SK-N-SH treated with all-trans-retinoic acid at 6 μM for 48 hours (cell line): ENCODE data around the gene EPHB2.

ENCODE experiments used
- ATAC-seq: fragments of 200-7000 bp; cut with Tn5 transposase; 3 replicates; pipeline ENCODE4 v1.9.1; 2020; ENCODE audit warnings: mild to moderate bottlenecking, moderate library complexity
- ARNTL ChIP-seq: fragments of 450-650 bp; formaldehyde crosslinking; IDR thresholded peaks from 2 replicates; pipeline ENCODE4 v1.5.0; 2020; ENCODE audit warnings: low read depth, mild to moderate bottlenecking, moderate library complexity, borderline replicate concordance
- CREB5 ChIP-seq: fragments of 250-450 bp; sonication (Bioruptor Pico); IDR thresholded peaks from 2 replicates; pipeline ENCODE4 v1.5.1; 2020; ENCODE audit warnings: low read depth, mild to moderate bottlenecking, moderate library complexity
- CSDC2 ChIP-seq: fragments of 250-450 bp; sonication (Bioruptor Pico); IDR thresholded peaks from 2 replicates; pipeline ENCODE4 v1.5.0; 2020; ENCODE audit warnings: mild to moderate bottlenecking, moderate library complexity
- CSRNP3 ChIP-seq: fragments of 250-450 bp; sonication (Bioruptor Pico); IDR thresholded peaks from 2 replicates; pipeline ENCODE4 v1.5.1; 2021; ENCODE audit warnings: mild to moderate bottlenecking, moderate library complexity
- ESRRG ChIP-seq: fragments of 250-450 bp; sonication (Bioruptor Pico); IDR thresholded peaks from 2 replicates; pipeline ENCODE4 v1.6.1; 2021; ENCODE audit warnings: mild to moderate bottlenecking
- GLIS3 ChIP-seq: fragments of 250-450 bp; sonication (Bioruptor Pico); IDR thresholded peaks from 2 replicates; pipeline ENCODE4 v1.5.0; 2020; ENCODE audit warnings: mild to moderate bottlenecking, moderate library complexity
- ISL1 ChIP-seq: fragments of 250-450 bp; sonication (Bioruptor Pico); IDR thresholded peaks from 2 replicates; pipeline ENCODE4 v2.1.2; 2022; ENCODE audit warnings: mild to moderate bottlenecking, moderate library complexity
- OSR1 ChIP-seq: fragments of 250-450 bp; sonication (Bioruptor Pico); IDR thresholded peaks from 2 replicates; pipeline ENCODE4 v1.8.0; 2022; ENCODE audit warnings: moderate library complexity, mild to moderate bottlenecking, inconsistent platforms
- PATZ1 ChIP-seq: fragments of 250-450 bp; sonication (Bioruptor Pico); IDR thresholded peaks from 2 replicates; pipeline ENCODE4 v1.8.0; 2020; ENCODE audit warnings: mild to moderate bottlenecking, moderate library complexity, borderline replicate concordance
- POU6F1 ChIP-seq: fragments of 250-450 bp; sonication (Bioruptor Pico); IDR thresholded peaks from 2 replicates; pipeline ENCODE4 v1.8.0; 2021; ENCODE audit warnings: low read depth, mild to moderate bottlenecking, moderate library complexity, borderline replicate concordance
- SNAI2 ChIP-seq: fragments of 250-450 bp; sonication (Bioruptor Pico); IDR thresholded peaks from 2 replicates; pipeline ENCODE4 v1.5.0; 2020; ENCODE audit warnings: mild to moderate bottlenecking, moderate library complexity
- TCF4 ChIP-seq: fragments of 250-450 bp; sonication (Bioruptor Pico); IDR thresholded peaks from 2 replicates; pipeline ENCODE4 v1.8.0; 2021; ENCODE audit warnings: mild to moderate bottlenecking, moderate library complexity, borderline replicate concordance
- TOX ChIP-seq: fragments of 250-450 bp; sonication (Bioruptor Pico); IDR thresholded peaks from 2 replicates; pipeline ENCODE4 v1.8.0; 2021; ENCODE audit warnings: mild to moderate bottlenecking, moderate library complexity, borderline replicate concordance
- TSHZ2 ChIP-seq: fragments of 250-450 bp; sonication (Bioruptor Pico); IDR thresholded peaks from 2 replicates; pipeline ENCODE4 v1.5.0; 2020; ENCODE audit warnings: mild to moderate bottlenecking, moderate library complexity
- ZC3H10 ChIP-seq: fragments of 250-450 bp; sonication (Bioruptor Pico); IDR thresholded peaks from 2 replicates; pipeline ENCODE4 v1.5.1; 2021; ENCODE audit warnings: mild to moderate bottlenecking, moderate library complexity
- ZFP3 ChIP-seq: fragments of 250-450 bp; sonication (Bioruptor Pico); IDR thresholded peaks from 2 replicates; pipeline ENCODE4 v1.5.0; 2020; ENCODE audit warnings: mild to moderate bottlenecking, moderate library complexity
- ZFP30 ChIP-seq: fragments of 450-650 bp; formaldehyde crosslinking; IDR thresholded peaks from 2 replicates; pipeline ENCODE4 v1.5.0; 2022; ENCODE audit warnings: mild to moderate bottlenecking, moderate library complexity
- ZNF565 ChIP-seq: fragments of 450-650 bp; formaldehyde crosslinking; conservative IDR thresholded peaks from 2 replicates; pipeline ENCODE4 v1.5.0; 2020; ENCODE audit warnings: low read depth, mild to moderate bottlenecking, moderate library complexity
- ZNF70 ChIP-seq: fragments of 450-650 bp; formaldehyde crosslinking; IDR thresholded peaks from 2 replicates; pipeline ENCODE4 v1.5.0; 2020; ENCODE audit warnings: mild to moderate bottlenecking, moderate library complexity
- ZNF8 ChIP-seq: fragments of 450-650 bp; formaldehyde crosslinking; IDR thresholded peaks from 2 replicates; pipeline ENCODE4 v1.5.0; 2020; ENCODE audit warnings: mild to moderate bottlenecking, moderate library complexity

EPHB2 gene

GRCh38 chr1:22737374-22738068, 26.9 kb downstream of the EPHB2 start:
- ATAC-seq, result no peak
- peak; percentile 97 for TF ChIP-seq ZFP3 (CRISPR knock-in tag)
- no peak for TF ChIP-seq ISL1 (CRISPR knock-in tag)
- TF ChIP-seq, all 23 proteins: peak for 1

- no peak for TF ChIP-seq ZFP30 (CRISPR knock-in tag)
- TF ChIP-seq ESRRG (CRISPR knock-in tag), result no peak
- no peak for TF ChIP-seq CSRNP3 (CRISPR knock-in tag)
- TF ChIP-seq GLIS3, result no peak
- TF ChIP-seq ZNF8 (CRISPR knock-in tag), result no peak
- TF ChIP-seq OSR1 (CRISPR knock-in tag), result no peak
- TF ChIP-seq ZFP3 (CRISPR knock-in tag), result no peak
- no peak for TF ChIP-seq CREB5 (CRISPR knock-in tag)
- no peak for TF ChIP-seq ZNF70 (CRISPR knock-in tag)
- TF ChIP-seq TSHZ2 (CRISPR knock-in tag), result no peak
- no peak for TF ChIP-seq ZNF565 (CRISPR knock-in tag)
- no peak for TF ChIP-seq POU6F1 (CRISPR knock-in tag)
- TF ChIP-seq PATZ1 (CRISPR knock-in tag), result no peak
- TF ChIP-seq SNAI2, result no peak
- no peak for TF ChIP-seq CSDC2 (CRISPR knock-in tag)
- no peak for TF ChIP-seq ISL1 (CRISPR knock-in tag)
- TF ChIP-seq ZC3H10, result no peak
- TF ChIP-seq TOX (CRISPR knock-in tag), result no peak
- ATAC-seq, result no peak
Observed at GRCh38 chr1:22738069-22738435, 27.4 kb downstream of the EPHB2 start.

- ATAC-seq, result no peak
- TF ChIP-seq ZNF565 (CRISPR knock-in tag) (no peak), ZFP3 (CRISPR knock-in tag) (no peak), CREB5 (CRISPR knock-in tag) (no peak), SNAI2 (no peak), CSDC2 (CRISPR knock-in tag) (no peak), ZNF8 (CRISPR knock-in tag) (no peak), TOX (CRISPR knock-in tag) (no peak), GLIS3 (no peak), ARNTL (CRISPR knock-in tag) (no peak), ZFP30 (CRISPR knock-in tag) (no peak), OSR1 (CRISPR knock-in tag) (no peak), ZC3H10 (no peak), TCF4 (CRISPR knock-in tag) (no peak), PATZ1 (CRISPR knock-in tag) (no peak), POU6F1 (CRISPR knock-in tag) (no peak), ZNF70 (CRISPR knock-in tag) (no peak)
Observed at GRCh38 chr1:22738522-22738921, 27.9 kb downstream of the EPHB2 start.
